Keratinocyte (primary cell): Measurements from ENCODE around the gene SLC7A4.
A peak's percentile ranks its signal among the peaks of the same experiment; 100 is the strongest.

Experiments
- CTCF ChIP-seq, 3 experiments: IDR thresholded peaks in 1 of 3; conservative IDR thresholded peaks in 1 of 3; optimal IDR thresholded peaks in 1 of 3; 2 replicates in 2 of 3; 3 replicates in 1 of 3; pipeline versions ENCODE3 to v1.5.1; 2011; ENCODE audit warnings: low read length in 3 of 3, mild to moderate bottlenecking in 3 of 3, moderate library complexity in 2 of 3, control low read depth in 1 of 3, inconsistent platforms in 1 of 3; ENCODE audit not compliant: insufficient read depth in 2 of 3; ENCODE audit errors: extremely low read depth in 1 of 3
- EZH2 ChIP-seq: IDR thresholded peaks from one replicate; pipeline ENCODE4 v1.6.1; 2012; ENCODE audit warnings: inconsistent platforms, mild to moderate bottlenecking, low read length, moderate library complexity

GRCh38 chr22:21000207-21000986 lies 32.0 kb downstream of the SLC7A4 start:
- peak in 1 of 3 experiments; percentile 24 for TF ChIP-seq CTCF (optimal IDR thresholded peaks at IDR 0.05 in 1 of 3, IDR thresholded peaks at IDR 0.05 in 1 of 3, conservative IDR thresholded peaks at IDR 0.05 in 1 of 3; ENCODE audit: extremely low read depth in 1 of 3, insufficient read depth in 2 of 3, low read length in 3 of 3)
- TF ChIP-seq EZH2 = no peak
